Measurements from ENCODE around the gene KLHDC7A.

DNA sequence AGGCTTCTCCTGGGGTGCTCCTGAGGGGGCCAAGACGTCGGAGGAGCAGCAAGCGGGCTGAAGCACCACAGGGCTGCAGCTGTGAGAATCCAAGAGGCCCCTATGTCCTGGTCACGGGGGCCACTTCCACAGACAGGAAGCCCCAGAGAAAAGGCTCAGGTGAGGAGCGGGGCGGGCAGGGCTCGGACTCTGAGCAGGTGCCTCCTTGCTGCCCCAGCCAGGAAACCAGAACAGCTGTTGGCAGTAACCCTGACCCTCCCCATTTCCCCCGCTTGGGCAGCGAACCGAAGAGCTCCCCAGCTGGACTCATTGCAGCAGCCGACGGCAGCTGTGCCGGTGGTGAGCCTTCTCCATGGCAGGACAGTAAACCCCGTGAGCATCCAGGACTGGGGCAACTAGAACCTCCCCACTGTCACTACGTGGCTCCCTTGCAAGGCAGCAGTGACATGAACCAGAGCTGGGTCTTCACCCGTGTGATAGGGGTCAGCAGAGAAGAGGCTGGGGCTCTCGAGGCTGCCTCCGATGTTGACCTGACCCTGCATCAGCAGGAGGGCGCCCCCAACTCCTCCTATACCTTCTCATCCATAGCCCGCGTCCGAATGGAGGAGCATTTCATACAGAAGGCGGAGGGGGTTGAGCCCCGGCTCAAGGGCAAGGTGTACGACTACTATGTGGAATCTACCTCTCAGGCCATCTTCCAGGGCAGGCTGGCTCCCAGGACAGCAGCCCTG, 625 bp downstream of the KLHDC7A start:
- TF ChIP-seq, protein P1, sequence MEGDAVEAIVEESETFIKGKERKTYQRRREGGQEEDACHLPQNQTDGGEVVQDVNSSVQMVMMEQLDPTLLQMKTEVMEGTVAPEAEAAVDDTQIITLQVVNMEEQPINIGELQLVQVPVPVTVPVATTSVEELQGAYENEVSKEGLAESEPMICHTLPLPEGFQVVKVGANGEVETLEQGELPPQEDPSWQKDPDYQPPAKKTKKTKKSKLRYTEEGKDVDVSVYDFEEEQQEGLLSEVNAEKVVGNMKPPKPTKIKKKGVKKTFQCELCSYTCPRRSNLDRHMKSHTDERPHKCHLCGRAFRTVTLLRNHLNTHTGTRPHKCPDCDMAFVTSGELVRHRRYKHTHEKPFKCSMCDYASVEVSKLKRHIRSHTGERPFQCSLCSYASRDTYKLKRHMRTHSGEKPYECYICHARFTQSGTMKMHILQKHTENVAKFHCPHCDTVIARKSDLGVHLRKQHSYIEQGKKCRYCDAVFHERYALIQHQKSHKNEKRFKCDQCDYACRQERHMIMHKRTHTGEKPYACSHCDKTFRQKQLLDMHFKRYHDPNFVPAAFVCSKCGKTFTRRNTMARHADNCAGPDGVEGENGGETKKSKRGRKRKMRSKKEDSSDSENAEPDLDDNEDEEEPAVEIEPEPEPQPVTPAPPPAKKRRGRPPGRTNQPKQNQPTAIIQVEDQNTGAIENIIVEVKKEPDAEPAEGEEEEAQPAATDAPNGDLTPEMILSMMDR (IDR thresholded peaks at IDR 0.05): no peak
- TF ChIP-seq EP300 (IDR thresholded peaks at IDR 0.05; ENCODE audit: low read depth): no peak
- no peak for TF ChIP-seq POLR2A (IDR thresholded peaks at IDR 0.05)
- no peak for TF ChIP-seq POLR2AphosphoS5 (IDR thresholded peaks at IDR 0.05)
